ENCODE measurements around the gene DLGAP4. TPM values are rescaled to one million over a fixed set of nuclear protein-coding genes. Genes with fewer than 3 reads are reported as not detected.

The DLGAP4 gene
- total and polyA plus RNA-seq, 2 of the 8 experiments (the other 6 are each of a cell fraction or from before 2014, with no cell fraction given), result 41.2 to 57.2 TPM

DNA sequence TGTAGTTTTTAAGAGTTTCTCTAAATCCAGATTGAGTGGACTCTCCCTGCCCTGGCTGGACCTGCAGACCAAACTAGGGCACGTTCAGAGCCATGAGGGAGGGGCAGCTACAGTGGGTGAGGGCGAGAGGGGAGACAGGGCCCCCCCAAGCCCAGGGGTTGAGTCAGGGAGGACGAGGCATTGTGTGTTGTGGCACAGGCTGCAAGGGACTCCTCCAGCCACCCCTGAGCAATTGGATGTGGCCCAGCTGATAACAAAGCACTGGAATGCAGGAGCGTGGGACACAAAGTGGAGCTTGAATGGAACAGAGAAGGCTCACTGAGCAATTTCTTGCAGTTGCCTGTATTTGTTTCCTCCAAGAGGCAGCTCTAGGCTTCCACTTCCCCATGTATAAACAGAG lies 191.7 kb downstream of the DLGAP4 start (continued):
- TF ChIP-seq NANOG (IDR thresholded peaks at IDR 0.05; ENCODE audit: insufficient read depth, low read depth, low read length, poor library complexity, severe bottlenecking) (no peak), GABPA (IDR thresholded peaks at IDR 0.05; ENCODE audit: borderline replicate concordance, insufficient read depth, low read length) (no peak), EP300 (IDR thresholded peaks at IDR 0.05; ENCODE audit: borderline replicate concordance in 1 of 2, low read depth in 2 of 2, low read length in 2 of 2) (no peak), NRF1 (IDR thresholded peaks at IDR 0.05; ENCODE audit: low read depth, low read length) (no peak), EZH2 (IDR thresholded peaks at IDR 0.05; ENCODE audit: low read depth, low read length, severe bottlenecking) (no peak), CTBP2 (IDR thresholded peaks at IDR 0.05; ENCODE audit: borderline replicate concordance, insufficient read depth, insufficient read length, low read length) (no peak)

Data from H1 (cell line).